Measurements from ENCODE around the gene DYNLT5. TPM values are rescaled to one million over a fixed set of nuclear protein-coding genes. Genes with fewer than 3 reads are reported as not detected.

DYNLT5 gene
- total and polyA plus RNA-seq, 4 donors = 0.55 to 3.1 (median 1.5) TPM

DNA sequence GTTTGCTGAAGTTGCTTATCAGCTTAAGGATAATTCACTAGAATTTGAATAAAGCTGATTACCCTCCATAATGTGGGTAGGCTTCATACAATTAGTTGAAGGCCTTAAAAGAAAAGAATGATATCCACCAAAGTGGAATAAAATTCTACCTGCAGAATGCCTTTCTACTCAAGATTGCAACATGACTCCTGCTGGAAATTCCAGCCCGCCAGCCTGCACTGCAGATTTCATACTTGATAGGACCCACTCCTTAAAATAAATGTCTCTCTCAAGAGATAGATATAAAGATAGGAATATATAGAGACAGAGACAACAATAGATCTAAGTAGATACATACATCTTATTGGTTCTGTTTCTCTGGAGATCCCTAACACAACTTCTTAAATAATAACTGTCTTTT is 72.5 kb downstream of the DYNLT5 start:
- no peak overlapping the region for H3K9ac ChIP-seq (ENCODE audit: low read depth in 1 of 2, low read length in 2 of 2)
- H3K9me3 ChIP-seq (ENCODE audit: control insufficient read depth in 4 of 4, low read length in 3 of 4) = no peaks in the 10 kb centered on the region
- no peak overlapping the region for H3K27ac ChIP-seq (ENCODE audit: low read depth in 1 of 2, low read length in 2 of 2)
- no peaks in the 10 kb centered on the region for H3K27me3 ChIP-seq (ENCODE audit: control insufficient read depth in 4 of 4, insufficient read depth in 4 of 4, low read length in 3 of 4)
- no peaks in the 10 kb centered on the region for H3K4me1 ChIP-seq (ENCODE audit: control insufficient read depth in 4 of 4, insufficient read depth in 4 of 4, low read length in 3 of 4)
- DNase-seq (ENCODE audit: low spot score) = no peak
- H3K36me3 ChIP-seq (ENCODE audit: control insufficient read depth in 4 of 4, insufficient read depth in 3 of 4, low read depth in 1 of 4, low read length in 3 of 4) = no peaks in the 10 kb centered on the region
- 96% methylated on average over 1 of the region's 1 CpG for WGBS
- H3K4me3 ChIP-seq (ENCODE audit: low read depth in 1 of 3, low read length in 3 of 3) = no peak overlapping the region
- TF ChIP-seq RXRA (IDR thresholded peaks at IDR 0.05) (no peak), SP1 (IDR thresholded peaks at IDR 0.05) (no peak), TAF1 (conservative IDR thresholded peaks at IDR 0.05) (no peak), HNF4G (IDR thresholded peaks at IDR 0.05) (no peak), NR2F2 (IDR thresholded peaks at IDR 0.05) (no peak), HNF4A (conservative IDR thresholded peaks at IDR 0.05) (no peak), YY1 (IDR thresholded peaks at IDR 0.05) (no peak), EGR1 (IDR thresholded peaks at IDR 0.05; ENCODE audit: low read depth in 2 of 2) (no peak), JUND (IDR thresholded peaks at IDR 0.05) (no peak), FOXA1 (IDR thresholded peaks at IDR 0.05) (no peak), GABPA (IDR thresholded peaks at IDR 0.05 in 1 of 2, conservative IDR thresholded peaks at IDR 0.05 in 1 of 2) (no peak), FOXA2 (IDR thresholded peaks at IDR 0.05) (no peak), RAD21 (IDR thresholded peaks at IDR 0.05) (no peak)
- TF ChIP-seq, protein P1, sequence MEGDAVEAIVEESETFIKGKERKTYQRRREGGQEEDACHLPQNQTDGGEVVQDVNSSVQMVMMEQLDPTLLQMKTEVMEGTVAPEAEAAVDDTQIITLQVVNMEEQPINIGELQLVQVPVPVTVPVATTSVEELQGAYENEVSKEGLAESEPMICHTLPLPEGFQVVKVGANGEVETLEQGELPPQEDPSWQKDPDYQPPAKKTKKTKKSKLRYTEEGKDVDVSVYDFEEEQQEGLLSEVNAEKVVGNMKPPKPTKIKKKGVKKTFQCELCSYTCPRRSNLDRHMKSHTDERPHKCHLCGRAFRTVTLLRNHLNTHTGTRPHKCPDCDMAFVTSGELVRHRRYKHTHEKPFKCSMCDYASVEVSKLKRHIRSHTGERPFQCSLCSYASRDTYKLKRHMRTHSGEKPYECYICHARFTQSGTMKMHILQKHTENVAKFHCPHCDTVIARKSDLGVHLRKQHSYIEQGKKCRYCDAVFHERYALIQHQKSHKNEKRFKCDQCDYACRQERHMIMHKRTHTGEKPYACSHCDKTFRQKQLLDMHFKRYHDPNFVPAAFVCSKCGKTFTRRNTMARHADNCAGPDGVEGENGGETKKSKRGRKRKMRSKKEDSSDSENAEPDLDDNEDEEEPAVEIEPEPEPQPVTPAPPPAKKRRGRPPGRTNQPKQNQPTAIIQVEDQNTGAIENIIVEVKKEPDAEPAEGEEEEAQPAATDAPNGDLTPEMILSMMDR (IDR thresholded peaks at IDR 0.05; ENCODE audit: low read depth, low read length, missing input control) = no peak
- TF ChIP-seq, protein P2, sequence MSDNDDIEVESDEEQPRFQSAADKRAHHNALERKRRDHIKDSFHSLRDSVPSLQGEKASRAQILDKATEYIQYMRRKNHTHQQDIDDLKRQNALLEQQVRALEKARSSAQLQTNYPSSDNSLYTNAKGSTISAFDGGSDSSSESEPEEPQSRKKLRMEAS (IDR thresholded peaks at IDR 0.05) = no peak
- TF ChIP-seq, protein P3, sequence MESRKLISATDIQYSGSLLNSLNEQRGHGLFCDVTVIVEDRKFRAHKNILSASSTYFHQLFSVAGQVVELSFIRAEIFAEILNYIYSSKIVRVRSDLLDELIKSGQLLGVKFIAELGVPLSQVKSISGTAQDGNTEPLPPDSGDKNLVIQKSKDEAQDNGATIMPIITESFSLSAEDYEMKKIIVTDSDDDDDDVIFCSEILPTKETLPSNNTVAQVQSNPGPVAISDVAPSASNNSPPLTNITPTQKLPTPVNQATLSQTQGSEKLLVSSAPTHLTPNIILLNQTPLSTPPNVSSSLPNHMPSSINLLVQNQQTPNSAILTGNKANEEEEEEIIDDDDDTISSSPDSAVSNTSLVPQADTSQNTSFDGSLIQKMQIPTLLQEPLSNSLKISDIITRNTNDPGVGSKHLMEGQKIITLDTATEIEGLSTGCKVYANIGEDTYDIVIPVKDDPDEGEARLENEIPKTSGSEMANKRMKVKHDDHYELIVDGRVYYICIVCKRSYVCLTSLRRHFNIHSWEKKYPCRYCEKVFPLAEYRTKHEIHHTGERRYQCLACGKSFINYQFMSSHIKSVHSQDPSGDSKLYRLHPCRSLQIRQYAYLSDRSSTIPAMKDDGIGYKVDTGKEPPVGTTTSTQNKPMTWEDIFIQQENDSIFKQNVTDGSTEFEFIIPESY (IDR thresholded peaks at IDR 0.05) = no peak
- TF ChIP-seq, protein P4, sequence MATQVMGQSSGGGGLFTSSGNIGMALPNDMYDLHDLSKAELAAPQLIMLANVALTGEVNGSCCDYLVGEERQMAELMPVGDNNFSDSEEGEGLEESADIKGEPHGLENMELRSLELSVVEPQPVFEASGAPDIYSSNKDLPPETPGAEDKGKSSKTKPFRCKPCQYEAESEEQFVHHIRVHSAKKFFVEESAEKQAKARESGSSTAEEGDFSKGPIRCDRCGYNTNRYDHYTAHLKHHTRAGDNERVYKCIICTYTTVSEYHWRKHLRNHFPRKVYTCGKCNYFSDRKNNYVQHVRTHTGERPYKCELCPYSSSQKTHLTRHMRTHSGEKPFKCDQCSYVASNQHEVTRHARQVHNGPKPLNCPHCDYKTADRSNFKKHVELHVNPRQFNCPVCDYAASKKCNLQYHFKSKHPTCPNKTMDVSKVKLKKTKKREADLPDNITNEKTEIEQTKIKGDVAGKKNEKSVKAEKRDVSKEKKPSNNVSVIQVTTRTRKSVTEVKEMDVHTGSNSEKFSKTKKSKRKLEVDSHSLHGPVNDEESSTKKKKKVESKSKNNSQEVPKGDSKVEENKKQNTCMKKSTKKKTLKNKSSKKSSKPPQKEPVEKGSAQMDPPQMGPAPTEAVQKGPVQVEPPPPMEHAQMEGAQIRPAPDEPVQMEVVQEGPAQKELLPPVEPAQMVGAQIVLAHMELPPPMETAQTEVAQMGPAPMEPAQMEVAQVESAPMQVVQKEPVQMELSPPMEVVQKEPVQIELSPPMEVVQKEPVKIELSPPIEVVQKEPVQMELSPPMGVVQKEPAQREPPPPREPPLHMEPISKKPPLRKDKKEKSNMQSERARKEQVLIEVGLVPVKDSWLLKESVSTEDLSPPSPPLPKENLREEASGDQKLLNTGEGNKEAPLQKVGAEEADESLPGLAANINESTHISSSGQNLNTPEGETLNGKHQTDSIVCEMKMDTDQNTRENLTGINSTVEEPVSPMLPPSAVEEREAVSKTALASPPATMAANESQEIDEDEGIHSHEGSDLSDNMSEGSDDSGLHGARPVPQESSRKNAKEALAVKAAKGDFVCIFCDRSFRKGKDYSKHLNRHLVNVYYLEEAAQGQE (IDR thresholded peaks at IDR 0.05) = no peak

Other genes with a start within 250 kb of the DYNLT5 start
- gene SGIP1, start 218.3 kb upstream of the DYNLT5 start, total RNA-seq = 1 to 10 TPM in 1 of 2 donors, under 1 TPM in 1; 0.17 to 2.5 TPM
- gene SGIP1, start 218.3 kb upstream of the DYNLT5 start, polyA plus RNA-seq = under 1 TPM; 0.09 to 0.58 TPM
- gene INSL5, start 48.8 kb downstream of the DYNLT5 start, total RNA-seq = not detected
- gene INSL5, start 48.8 kb downstream of the DYNLT5 start, polyA plus RNA-seq = not detected
- gene DNAI4, start 172.4 kb downstream of the DYNLT5 start, total RNA-seq = 1 to 10 TPM; 1.3 to 1.8 TPM
- under 1 TPM; 0.42 to 0.43 TPM for gene DNAI4, start 172.4 kb downstream of the DYNLT5 start, polyA plus RNA-seq
- gene MIER1, start 172.5 kb downstream of the DYNLT5 start, total RNA-seq = 10 to 100 TPM; 15.6 to 17.7 TPM
- 10 to 100 TPM in 1 of 2 donors, 1 to 10 TPM in 1; 7.3 to 23.2 TPM for gene MIER1, start 172.5 kb downstream of the DYNLT5 start, polyA plus RNA-seq

All from liver (tissue), 9 donors.